ENCODE measurements around the gene NLRC5.
"Not testable (repeated sequence)": the region's sequence is repeated elsewhere in the genome, so short reads cannot be mapped to it uniquely, and the experiment has no call there.

Gene NLRC5

GRCh38 chr16:57053206-57053605 lies 63.8 kb downstream of the NLRC5 start:
- no peak for DNase-seq

- no peak for DNase-seq
Observed at GRCh38 chr16:57054338-57054737, 65.0 kb downstream of the NLRC5 start.

DNA sequence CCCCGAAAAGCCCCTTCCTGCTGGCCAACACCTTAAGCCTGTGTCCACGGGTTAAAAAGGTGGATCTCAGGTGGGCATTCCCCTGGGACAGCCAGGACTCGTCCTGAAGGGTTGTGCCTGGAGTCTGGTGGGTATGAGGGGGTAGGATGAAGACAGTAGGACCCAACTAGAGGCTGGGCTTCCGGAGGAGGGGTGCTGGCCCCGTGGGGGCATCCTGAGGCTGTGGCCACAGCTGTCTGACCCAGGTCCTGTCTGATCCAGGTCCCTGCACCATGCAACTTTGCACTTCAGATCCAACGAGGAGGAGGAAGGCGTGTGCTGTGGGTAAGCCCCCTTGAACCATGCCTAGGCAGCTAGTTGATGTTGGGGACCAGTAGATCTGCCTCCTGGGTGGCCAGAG lies 65.4 kb downstream of the NLRC5 start:
- no peak for DNase-seq

DNA sequence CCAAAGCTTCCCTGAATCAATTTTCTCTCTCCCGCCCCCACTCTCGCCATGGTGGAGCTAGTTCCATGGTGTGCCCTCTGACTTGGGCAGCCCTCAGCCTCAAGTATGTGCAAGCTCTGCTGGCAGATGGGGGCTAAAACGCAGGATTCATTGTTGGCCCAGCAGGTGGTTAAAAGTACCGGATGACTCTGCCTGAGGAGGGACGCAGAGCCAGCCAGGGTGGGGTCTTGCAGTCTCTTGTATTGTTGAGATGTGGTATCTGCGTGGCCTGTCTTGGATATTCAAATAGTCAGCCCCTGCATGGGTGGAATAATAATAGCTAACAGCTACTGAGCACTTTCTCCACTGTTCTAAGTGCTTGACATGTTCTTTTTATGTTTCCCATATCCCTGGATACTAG lies 66.3 kb downstream of the NLRC5 start:
- no peak for DNase-seq

- DNase-seq = no peak
Observed at GRCh38 chr16:57058291-57058861, 69.0 kb downstream of the NLRC5 start.

DNA sequence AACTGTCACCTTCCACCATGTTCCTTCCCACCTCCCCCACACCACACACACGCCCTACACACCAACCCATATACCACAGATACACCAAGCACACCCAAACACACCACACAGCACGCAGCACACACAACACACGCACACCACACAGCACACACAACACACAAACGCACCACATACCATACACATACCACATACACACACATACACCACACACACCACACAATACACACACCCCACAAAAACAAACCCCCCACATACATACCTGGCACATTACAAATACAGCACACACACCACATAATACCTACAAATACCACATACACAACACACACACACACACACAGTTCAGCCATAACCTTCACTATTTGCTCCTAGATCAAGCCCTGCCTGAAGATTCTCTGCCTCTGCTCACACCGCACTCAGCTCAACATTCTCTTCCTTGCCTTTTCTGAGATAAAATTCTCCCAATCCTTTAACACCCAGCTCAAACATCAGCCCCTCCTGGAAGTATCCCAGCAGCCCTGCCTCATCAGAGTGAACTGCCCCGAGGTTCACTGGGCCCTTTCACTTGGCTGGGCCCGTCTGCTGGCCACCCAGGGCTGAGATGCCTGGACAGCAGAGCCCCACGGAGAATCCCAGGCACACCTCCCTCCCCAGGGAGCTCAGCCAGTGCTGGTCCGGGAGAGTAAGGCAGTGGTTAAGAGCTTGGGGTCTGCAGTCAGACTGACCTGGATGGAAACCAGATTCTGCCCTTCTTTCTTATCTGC lies 71.1 kb downstream of the NLRC5 start:
- DNase-seq = no peak

- peak; percentile 53 to 70 for DNase-seq
Observed at GRCh38 chr16:57061084-57061905, 71.9 kb downstream of the NLRC5 start.

GRCh38 chr16:57062329-57062728 lies 73.0 kb downstream of the NLRC5 start:
- DNase-seq = peak; percentile 78 to 82

- DNase-seq = not testable (repeated sequence)
Observed at GRCh38 chr16:57063189-57063588, 73.8 kb downstream of the NLRC5 start.

DNA sequence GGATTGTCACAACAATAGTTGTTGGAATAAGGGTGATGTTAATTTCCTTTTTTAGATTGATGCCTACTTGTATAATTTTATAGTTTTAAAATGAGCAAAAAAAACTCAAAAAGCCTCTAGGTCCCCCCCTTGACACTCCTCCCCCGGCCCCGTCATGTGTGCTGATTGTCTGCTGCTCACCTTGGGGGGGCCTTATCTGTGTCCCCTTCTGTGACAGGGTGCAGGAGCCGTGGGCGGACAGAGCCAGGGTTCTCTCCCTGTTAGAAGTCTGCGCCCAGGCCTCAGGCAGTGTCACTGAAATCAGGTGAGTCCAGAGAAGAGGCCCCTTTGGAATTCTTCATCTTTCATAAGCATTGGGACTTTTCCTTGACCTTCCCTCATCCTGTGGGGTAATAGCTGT lies 75.6 kb downstream of the NLRC5 start:
- DNase-seq = no peak

DNA sequence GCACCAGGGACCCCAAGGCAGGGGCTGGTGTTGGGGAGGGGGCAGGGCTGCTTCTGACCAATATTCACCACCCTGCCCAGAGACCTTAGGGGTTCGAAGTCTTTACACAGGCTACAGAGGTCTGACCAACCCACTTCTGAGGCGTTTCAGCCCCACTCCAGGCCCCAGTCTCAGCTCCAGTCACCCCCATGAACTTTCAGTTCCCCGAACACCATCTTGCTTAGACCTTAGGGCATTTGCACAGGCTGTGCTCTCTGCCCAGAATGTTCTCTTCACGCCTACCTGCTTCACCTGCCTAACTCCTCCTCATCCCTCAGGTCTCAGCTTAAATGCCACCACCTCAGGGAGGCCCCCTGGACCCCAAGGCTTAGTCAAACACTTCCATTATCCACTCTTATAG lies 77.3 kb downstream of the NLRC5 start:
- DNase-seq = no peak

DNA sequence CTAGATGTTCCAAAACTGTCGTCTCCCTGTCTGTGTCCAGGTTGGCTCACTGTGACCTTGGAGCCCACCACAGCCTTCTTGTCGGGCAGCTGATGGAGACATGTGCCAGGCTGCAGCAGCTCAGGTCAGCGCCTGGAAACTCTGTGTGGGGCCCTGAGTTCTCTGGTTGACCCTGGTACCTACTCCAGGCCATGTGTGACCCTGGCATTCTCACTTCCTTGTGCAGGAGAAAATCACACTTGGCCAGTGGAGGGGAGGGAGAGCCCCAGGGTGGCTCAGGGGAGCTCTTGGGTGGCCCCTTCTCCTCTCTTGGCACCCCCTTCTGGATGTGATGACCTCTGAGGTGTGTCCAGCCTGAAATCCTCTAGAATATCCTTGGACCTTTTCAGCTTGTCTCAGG lies 78.0 kb downstream of the NLRC5 start:
- DNase-seq = no peak

- peak; percentile 50 to 66 for DNase-seq
Observed at GRCh38 chr16:57069053-57069452, 79.7 kb downstream of the NLRC5 start.

DNA sequence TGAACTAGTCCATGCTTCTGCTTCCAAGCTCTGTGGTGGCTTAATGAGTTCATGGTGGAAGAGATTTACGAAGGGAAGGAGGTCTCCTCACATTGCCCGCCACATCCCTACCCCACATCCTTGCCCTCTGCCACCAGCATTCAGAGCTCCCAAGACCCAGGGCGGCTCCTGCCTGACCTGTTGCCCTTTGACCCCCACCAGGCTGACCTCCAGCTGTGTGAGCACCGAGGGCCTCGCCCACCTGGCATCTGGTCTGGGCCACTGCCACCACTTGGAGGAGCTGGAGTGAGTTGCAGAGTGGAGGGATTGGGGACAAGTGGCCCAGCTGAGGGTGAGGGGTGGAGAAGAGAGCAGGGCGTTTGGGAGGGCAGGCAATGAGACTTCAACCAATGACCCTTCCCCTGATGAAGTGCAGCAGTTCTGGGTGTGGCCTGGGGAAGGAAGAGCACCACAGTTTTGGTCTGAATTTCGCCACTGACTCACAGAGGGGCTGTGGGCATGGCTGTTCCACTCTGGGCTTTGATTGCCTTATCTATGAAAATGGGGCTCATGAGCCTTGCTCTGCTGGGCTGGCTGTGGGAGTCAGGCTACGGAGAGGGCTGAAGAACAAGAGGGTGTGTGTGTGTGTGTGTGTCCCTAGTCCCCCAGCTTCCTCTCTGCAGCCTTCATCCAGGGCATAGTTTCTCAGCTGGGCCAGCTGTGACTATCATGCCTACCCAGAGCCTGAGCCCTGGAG lies 80.4 kb downstream of the NLRC5 start:
- peak in 1 of 2 donors; percentile 50 for DNase-seq

DNA sequence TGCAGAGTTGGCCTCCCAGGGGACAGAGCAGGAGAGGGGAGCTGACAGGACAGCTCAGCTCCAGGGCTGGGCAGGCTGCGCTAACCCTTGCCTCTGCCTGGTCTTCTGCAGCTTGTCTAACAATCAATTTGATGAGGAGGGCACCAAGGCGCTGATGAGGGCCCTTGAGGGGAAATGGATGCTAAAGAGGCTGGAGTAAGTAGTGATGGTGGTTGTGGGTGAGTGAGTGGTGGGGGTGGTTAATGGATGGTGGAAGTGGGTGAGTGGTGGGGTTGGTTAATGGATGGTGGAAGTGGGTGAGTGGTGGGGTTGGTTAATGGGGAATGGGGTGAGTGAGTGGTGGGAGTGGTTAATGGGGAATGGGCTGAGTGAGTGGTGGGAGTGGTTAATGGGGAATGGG lies 81.1 kb downstream of the NLRC5 start:
- no peak for DNase-seq

DNA sequence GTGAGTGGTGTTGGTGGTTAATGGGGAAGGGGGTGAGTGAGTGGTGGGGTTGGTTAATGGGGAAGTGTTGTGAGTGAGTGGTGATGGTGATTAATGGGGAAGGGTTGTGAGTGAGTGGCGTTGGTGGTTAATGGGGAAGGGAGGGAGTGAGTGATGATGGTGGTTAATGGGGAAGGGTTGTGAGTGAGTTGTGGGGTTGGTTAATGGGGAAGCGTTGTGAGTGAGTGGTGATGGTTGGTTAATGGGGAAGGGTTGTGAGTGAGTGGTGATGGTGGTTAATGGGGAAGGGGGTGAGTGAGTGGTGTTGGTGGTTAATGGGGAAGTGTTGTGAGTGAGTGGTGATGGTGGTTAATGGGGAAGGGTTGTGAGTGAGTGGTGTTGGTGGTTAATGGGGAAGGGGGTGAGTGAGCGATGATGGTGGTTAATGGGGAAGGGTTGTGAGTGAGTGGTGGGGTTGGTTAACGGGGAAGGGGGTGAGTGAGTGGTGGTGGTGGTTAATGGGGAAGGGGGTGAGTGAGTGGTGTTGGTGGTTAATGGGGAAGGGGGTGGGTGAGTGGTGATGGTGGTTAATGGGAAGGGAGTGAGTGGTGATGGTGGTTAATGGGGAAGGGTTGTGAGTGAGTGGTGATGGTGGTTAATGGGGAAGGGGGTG lies 81.8 kb downstream of the NLRC5 start:
- DNase-seq = not testable (repeated sequence)

DNA sequence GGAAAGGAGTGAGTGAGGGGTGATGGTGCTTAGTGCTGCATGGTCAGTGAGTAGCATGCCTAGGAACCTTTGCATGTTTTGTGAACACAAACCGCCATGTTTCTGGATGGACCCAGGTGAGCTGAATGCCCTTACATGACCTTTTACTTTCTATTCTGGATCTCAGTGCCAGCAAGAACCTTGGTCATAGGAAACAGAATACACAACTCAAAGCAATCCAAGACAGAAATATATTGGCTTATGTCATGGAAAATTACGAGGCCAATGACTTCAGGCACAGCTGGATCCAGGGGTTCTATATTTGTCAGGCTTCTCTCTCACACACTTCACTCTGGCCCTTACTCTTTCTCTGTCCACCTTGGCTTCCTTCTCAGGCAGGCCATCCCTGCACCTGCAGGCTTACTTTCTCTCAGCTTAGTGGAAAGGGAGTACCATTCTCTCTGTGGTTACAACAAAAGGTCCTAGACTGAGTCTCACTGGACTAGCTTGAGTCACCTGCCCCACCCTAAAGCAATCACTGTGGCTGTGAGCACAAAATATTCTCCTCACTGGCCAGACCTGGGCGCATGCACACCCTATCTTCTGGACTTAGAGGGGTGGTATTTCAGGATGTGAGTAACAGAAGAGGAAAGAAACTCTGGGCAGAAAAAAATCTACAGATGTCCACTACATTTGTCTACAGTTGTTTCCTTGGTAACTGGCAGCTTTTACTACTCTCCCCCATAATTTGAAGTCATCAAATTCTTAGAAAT lies 82.7 kb downstream of the NLRC5 start:
- no peak for DNase-seq

DNA sequence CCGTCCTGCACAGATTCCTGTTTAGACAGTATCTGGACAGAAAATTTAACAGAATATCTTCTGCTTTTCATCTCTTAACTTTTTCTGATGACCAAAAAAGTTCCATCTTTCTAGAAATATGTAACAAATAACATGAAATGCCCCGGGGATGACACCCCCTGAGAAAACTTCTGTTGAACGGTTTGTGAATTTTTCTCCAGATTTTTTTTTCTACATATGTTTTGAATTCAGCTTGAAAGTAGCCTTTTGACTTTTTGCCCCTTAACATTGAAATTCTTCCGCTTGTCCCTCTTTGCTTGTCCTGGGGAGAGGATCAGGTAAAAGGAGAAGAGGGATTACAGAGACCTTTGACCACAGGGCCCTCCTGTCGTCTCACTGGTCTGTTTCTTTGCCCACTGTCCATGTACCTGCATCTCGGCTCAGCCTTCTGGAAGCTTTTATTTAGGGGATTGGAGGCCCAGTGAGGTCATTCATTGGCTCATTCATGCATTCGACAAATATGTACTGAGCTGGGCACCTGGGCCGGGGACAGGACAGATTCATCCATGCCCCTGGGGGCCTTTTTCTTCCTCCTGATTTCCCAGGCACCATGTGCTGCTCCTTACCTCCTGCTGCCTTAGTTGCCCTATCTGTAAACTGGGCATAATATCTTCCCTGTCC lies 83.4 kb downstream of the NLRC5 start:
- DNase-seq = no peak

DNA sequence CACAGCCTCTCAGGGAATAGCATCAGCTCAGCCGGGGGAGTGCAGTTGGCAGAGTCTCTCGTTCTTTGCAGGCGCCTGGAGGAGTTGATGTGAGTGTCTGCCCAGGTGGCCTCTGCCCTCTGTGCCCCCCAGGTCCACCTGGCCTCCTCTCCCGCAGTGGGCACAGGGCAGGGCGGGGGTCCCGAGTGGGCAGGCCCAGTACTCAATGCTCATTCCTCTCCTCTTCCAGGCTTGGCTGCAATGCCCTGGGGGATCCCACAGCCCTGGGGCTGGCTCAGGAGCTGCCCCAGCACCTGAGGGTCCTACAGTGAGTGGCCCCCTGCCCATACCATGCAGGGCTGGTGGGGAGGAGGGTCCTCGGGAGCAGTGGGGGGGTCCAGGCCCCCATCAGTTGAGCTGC lies 88.4 kb downstream of the NLRC5 start:
- no peak for DNase-seq

DNA sequence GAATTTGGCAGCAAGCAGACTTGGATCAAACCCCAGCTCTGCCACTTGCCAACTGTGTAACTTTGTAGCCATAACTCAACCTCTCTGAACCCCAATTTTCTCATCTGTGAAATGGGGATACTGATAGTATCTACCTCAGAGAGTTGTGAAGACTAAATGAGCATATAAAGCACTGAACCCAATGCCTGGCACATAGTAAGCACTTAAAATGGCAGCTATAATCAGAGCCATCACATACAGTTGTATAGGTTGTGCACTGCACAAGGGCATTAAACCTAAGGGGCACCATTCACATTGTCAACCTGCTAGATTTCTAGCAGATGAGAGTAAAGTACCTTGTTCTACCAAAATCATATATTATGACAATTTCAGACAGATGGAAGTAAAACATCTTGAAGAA lies 92.4 kb downstream of the NLRC5 start:
- DNase-seq = no peak

DNA sequence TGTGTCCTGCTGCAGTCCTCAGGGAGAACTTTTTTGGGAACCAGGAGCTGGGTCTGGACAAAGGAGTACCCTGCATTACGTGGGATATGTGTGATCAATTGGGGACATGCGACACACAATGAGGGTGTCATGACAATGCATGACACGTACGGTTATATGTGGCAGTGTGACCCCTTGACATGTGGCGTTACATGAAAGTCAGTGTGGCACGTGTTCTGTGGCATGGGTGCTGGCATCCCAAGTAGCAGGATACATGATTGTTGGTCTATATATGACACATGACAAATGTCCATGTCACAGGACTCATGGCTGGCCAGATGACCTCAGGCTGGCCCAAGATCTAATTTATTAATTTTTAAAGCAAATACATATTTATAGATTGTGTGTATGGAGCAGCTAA lies 93.3 kb downstream of the NLRC5 start:
- DNase-seq = no peak

Measured in inflammatory macrophage treated with lipopolysaccharide for 1 hour (primary cell).